Ovary (tissue), 3 donors: ENCODE data around the gene STYXL1.
"Not testable (repeated sequence)": the region's sequence is repeated elsewhere in the genome, so short reads cannot be mapped to it uniquely, and the experiment has no call there.

Experiments
- CTCF ChIP-seq, 3 donors: fragments of 450-650 bp in 2 of 3; fragments of 200-600 bp in 1 of 3; IDR thresholded peaks; one replicate each; pipeline versions ENCODE4 v1.5.1 to v1.8.0; 2016 to 2022; ENCODE audit warnings: antibody characterized with exemption in 3 of 3, mild to moderate bottlenecking in 1 of 3
- EP300 ChIP-seq: sonication (generic); formaldehyde crosslinking; IDR thresholded peaks from one replicate; pipeline ENCODE4 v1.6.1; 2017; ENCODE audit warnings: antibody characterized with exemption
- POLR2A ChIP-seq: fragments of 450-650 bp; IDR thresholded peaks from one replicate; pipeline ENCODE4 v1.6.1; 2017; ENCODE audit warnings: antibody characterized with exemption, mild to moderate bottlenecking, moderate library complexity
- donor health status: DM: no; HTN: no; CAD: no.

DNA sequence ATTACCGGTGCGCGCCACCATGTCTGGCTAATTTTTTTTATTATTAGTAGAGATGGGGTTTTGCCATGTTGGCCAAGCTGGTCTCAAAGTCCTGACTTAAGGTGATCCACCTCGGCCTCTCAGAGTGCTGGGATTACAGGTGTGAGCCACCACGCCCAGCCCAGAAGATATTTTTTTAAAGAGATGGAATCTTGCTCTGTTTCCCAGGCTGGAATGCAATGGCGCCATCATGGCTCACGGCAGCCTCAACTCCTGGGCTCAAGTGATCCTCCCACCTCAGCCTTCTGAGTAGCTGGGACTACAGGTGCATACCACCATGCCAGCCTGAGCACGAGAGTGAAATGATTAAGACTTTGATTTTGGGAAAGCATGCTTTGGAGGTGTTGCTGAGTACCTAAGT lies 4.9 kb upstream of the STYXL1 start:
- not testable (repeated sequence) for TF ChIP-seq POLR2A; CTCF (IDR thresholded peaks at IDR 0.05); EP300
